ENCODE data around the gene SPANXN2. TPM values are rescaled to one million over a fixed set of nuclear protein-coding genes. Genes with fewer than 3 reads are reported as not detected.
"Not testable (repeated sequence)": the region's sequence is repeated elsewhere in the genome, so short reads cannot be mapped to it uniquely, and the experiment has no call there.

SPANXN2 gene, protein sequence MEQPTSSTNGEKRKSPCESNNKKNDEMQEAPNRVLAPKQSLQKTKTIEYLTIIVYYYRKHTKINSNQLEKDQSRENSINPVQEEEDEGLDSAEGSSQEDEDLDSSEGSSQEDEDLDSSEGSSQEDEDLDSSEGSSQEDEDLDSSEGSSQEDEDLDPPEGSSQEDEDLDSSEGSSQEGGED
- polyA plus RNA-seq (2012; ENCODE audit: missing spikeins), result not detected

DNA sequence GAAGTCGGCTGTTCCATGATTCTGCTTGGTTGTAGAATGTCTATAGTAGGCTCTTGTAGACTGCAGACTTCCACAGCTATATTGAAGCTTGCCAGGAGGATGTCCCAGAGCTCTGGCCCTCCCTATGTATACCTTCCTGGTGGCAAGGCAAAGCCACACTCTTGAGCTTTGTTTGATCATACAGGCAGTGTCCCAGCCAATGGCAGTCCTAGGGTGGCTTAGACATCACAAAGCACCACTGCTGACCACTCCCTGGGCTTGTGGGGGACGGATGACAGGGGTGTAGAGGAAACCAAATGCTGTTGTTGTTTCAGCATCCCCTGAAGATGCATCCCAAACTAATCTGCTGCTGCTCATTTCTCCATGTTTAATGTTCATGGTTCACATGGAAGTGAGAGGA, at the start of gene SPANXN2:
Gene SPANXN2, minus strand, starts transcription at position 101 of the 400 bp plus-strand sequence. Its CDS starts 84 bp downstream, at position 17.
- not testable (repeated sequence) for DNase-seq (ENCODE audit: insufficient read length); FAIRE-seq

- TF ChIP-seq POLR2A (IDR thresholded peaks at IDR 0.05; ENCODE audit: low read depth, low read length) (no peak), TAF1 (IDR thresholded peaks at IDR 0.05; ENCODE audit: borderline replicate concordance, low read depth, low read length) (no peak), POLR2AphosphoS5 (IDR thresholded peaks at IDR 0.05; ENCODE audit: low read depth, low read length) (no peak)
- FAIRE-seq (no peak), DNase-seq (ENCODE audit: insufficient read length) (no peak)
These were observed 48.4 kb upstream of the SPANXN2 start for GRCh38 chrX:143768976-143769375.

GRCh38 chrX:143767789-143768188, 47.2 kb upstream of the SPANXN2 start:
- DNase-seq (ENCODE audit: insufficient read length); FAIRE-seq: not testable (repeated sequence)

DNA sequence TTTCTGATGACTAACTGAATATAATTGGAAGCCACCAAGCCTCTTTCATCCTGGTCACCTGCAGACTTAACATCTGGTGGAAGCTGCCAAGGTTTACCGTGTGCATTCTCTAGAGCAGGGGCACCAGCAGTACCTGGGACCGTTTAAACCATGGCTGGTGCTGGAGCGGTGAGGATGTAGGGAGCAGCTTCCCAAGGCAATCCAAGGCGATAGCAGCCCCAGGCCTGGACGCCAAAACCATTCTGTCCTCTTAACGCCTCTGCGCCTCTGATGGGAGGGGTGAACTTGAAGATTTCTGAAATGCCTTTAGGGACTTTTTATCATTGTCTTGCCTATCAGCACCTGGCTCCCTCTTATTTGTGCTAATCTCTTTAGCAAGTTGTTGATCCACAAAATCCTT, 37.3 kb upstream of the SPANXN2 start:
- DNase-seq (ENCODE audit: insufficient read length) (no peak), FAIRE-seq (no peak)
- TF ChIP-seq TAF1 (IDR thresholded peaks at IDR 0.05; ENCODE audit: borderline replicate concordance, low read depth, low read length), result no peak
- no peak for TF ChIP-seq POLR2AphosphoS5 (IDR thresholded peaks at IDR 0.05; ENCODE audit: low read depth, low read length)
- TF ChIP-seq POLR2A (IDR thresholded peaks at IDR 0.05; ENCODE audit: low read depth, low read length), result no peak

DNA sequence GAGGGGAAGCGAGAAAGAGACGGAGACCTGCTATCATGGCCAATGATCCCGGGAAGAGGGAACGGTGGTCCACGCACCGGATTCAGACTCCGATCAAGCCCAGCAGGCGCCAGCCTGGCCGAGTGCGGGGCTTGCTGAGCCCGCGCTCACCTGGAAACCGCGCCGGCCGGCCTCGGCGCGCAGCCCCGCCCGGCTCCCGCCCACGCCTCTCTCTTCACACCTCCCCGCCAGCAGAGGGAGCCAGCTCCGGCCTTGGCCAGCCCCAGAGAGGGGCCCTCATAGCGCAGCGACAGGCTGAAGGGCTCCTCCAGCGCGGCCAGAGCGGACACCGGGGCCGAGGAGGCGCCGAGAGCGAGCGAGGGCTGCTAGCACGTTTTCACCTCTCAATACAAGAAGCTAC, 36.8 kb upstream of the SPANXN2 start:
- no peak for DNase-seq (ENCODE audit: insufficient read length)
- no peak for TF ChIP-seq POLR2A (IDR thresholded peaks at IDR 0.05; ENCODE audit: low read depth, low read length)
- no peak for TF ChIP-seq TAF1 (IDR thresholded peaks at IDR 0.05; ENCODE audit: borderline replicate concordance, low read depth, low read length)
- no peak for TF ChIP-seq POLR2AphosphoS5 (IDR thresholded peaks at IDR 0.05; ENCODE audit: low read depth, low read length)
- FAIRE-seq, result no peak

- no peak for DNase-seq (ENCODE audit: insufficient read length)
- TF ChIP-seq TAF1 (IDR thresholded peaks at IDR 0.05; ENCODE audit: borderline replicate concordance, low read depth, low read length) (no peak), POLR2AphosphoS5 (IDR thresholded peaks at IDR 0.05; ENCODE audit: low read depth, low read length) (no peak), POLR2A (IDR thresholded peaks at IDR 0.05; ENCODE audit: low read depth, low read length) (no peak)
- FAIRE-seq, result no peak
These were observed 33.6 kb upstream of the SPANXN2 start for GRCh38 chrX:143754183-143754582.

GRCh38 chrX:143733866-143734265, 13.3 kb upstream of the SPANXN2 start:
- DNase-seq (ENCODE audit: insufficient read length) (no peak), FAIRE-seq (no peak)
- TF ChIP-seq TAF1 (IDR thresholded peaks at IDR 0.05; ENCODE audit: borderline replicate concordance, low read depth, low read length) (no peak), POLR2AphosphoS5 (IDR thresholded peaks at IDR 0.05; ENCODE audit: low read depth, low read length) (no peak), POLR2A (IDR thresholded peaks at IDR 0.05; ENCODE audit: low read depth, low read length) (no peak)

DNA sequence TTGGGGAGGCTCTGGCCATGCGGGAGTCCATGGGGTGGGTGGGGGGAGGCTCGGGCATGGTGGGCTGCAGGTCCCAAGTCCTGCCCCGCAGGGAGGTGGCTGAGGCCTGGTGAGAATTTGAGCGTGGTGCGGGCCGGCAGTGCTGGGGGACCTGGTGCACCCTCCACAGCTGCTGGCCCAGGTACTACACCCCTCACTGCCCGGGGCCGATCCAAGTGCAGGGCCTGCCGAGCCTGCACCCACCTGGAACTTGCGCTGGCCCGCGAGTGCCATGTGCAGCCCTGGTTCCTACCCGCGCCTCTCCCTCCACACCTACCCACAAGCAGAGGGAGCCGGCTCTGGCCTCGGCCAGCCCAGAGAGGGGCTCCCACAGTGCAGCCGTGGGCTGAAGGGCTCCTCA, 5.7 kb upstream of the SPANXN2 start:
- no peak for TF ChIP-seq POLR2A (IDR thresholded peaks at IDR 0.05; ENCODE audit: low read depth, low read length)
- no peak for TF ChIP-seq POLR2AphosphoS5 (IDR thresholded peaks at IDR 0.05; ENCODE audit: low read depth, low read length)
- no peak for TF ChIP-seq TAF1 (IDR thresholded peaks at IDR 0.05; ENCODE audit: borderline replicate concordance, low read depth, low read length)
- FAIRE-seq, result no peak
- DNase-seq (ENCODE audit: insufficient read length), result no peak

DNA sequence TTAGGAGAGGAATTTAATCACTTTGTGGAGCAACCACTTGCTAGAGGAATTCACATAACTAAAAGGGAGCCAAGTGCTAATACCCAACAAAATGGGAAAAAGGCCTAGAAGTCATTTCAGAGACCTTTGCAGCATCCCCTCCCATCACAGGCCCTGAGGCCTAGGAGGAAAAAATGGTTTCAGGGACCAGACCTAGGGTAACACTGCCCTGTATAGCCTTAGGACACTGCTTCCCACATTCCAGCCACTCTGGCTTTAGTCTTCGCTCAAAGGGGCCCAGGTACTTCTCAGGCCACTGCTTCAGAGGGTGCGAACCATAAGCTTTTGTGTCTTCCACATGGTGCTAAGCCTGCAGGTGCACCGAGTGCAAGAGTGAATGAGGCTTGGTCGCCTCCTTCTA, 19.1 kb downstream of the SPANXN2 start:
- FAIRE-seq (no peak), DNase-seq (ENCODE audit: insufficient read length) (no peak)
- TF ChIP-seq TAF1 (IDR thresholded peaks at IDR 0.05; ENCODE audit: borderline replicate concordance, low read depth, low read length) (no peak), POLR2A (IDR thresholded peaks at IDR 0.05; ENCODE audit: low read depth, low read length) (no peak), POLR2AphosphoS5 (IDR thresholded peaks at IDR 0.05; ENCODE audit: low read depth, low read length) (no peak)

DNA sequence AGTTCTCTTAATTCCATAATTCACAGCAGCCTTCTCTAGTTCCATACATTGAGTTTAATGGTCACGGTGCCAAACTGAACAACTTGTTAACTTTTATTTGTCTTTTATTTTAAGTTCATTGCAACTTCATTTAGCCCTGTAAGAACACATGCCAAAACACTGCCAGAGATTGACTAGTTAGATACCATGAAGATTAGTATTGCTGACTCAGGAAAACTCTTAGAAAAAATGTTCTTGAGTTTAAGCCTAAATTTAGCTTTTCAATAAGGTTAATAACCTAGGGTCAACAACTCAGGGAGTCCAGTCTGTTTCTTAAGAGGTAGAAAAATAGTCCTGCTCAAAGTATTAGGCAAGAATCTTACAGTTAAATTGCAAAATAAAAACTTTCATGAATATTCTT, 25.7 kb downstream of the SPANXN2 start:
- TF ChIP-seq TAF1 (IDR thresholded peaks at IDR 0.05; ENCODE audit: borderline replicate concordance, low read depth, low read length) (no peak), POLR2AphosphoS5 (IDR thresholded peaks at IDR 0.05; ENCODE audit: low read depth, low read length) (no peak), POLR2A (IDR thresholded peaks at IDR 0.05; ENCODE audit: low read depth, low read length) (no peak)
- DNase-seq (ENCODE audit: insufficient read length), result no peak
- no peak for FAIRE-seq

GRCh38 chrX:143683486-143683885, 37.1 kb downstream of the SPANXN2 start:
- TF ChIP-seq POLR2A (IDR thresholded peaks at IDR 0.05; ENCODE audit: low read depth, low read length) (no peak), TAF1 (IDR thresholded peaks at IDR 0.05; ENCODE audit: borderline replicate concordance, low read depth, low read length) (no peak), POLR2AphosphoS5 (IDR thresholded peaks at IDR 0.05; ENCODE audit: low read depth, low read length) (no peak)
- DNase-seq (ENCODE audit: insufficient read length), result no peak
- no peak for FAIRE-seq

DNA sequence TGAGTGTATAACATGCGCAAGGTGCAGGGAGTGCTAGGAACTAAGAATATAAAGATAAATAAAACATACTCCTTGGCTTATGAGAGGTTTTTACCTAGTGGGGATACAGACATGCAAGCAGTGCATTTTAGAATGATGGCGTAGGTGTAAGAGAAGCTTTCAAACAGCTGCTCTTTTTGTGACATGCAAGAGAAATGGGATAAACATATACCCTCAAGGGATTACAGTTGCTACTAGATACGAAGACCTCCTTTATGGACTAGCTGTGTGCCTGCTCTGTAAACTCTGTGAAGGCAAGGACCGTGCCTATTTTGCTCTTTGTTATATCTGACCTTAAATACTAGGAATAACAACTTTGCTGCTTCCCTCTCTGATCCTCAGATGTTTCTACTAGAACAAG, 45.6 kb downstream of the SPANXN2 start:
- no peak for DNase-seq (ENCODE audit: insufficient read length)
- no peak for TF ChIP-seq POLR2AphosphoS5 (IDR thresholded peaks at IDR 0.05; ENCODE audit: low read depth, low read length)
- no peak for TF ChIP-seq TAF1 (IDR thresholded peaks at IDR 0.05; ENCODE audit: borderline replicate concordance, low read depth, low read length)
- no peak for TF ChIP-seq POLR2A (IDR thresholded peaks at IDR 0.05; ENCODE audit: low read depth, low read length)
- no peak for FAIRE-seq

DNA sequence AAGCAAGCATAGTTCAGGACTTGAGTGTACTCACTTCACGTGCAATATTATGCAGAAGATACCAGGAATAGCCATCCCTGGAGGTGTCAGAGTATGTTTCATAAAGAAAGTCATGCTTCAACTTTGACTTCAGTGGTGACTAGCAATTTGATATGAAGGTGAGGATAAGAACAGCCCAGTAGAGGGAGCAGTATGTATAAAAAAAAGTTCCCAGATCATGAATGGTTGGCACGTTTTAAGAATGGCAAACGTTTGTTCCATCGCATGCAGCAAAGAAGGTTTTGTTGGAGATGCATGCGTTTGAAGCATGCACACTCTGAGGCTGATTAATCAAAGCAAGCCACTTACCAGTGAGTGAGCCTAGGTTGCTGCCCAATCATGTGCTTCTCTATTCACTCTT, 51.2 kb downstream of the SPANXN2 start:
- FAIRE-seq, result no peak
- TF ChIP-seq TAF1 (IDR thresholded peaks at IDR 0.05; ENCODE audit: borderline replicate concordance, low read depth, low read length) (no peak), POLR2A (IDR thresholded peaks at IDR 0.05; ENCODE audit: low read depth, low read length) (no peak), POLR2AphosphoS5 (IDR thresholded peaks at IDR 0.05; ENCODE audit: low read depth, low read length) (no peak)

More for the DNA sequence above, 51.2 kb downstream of the SPANXN2 start:
- no peak for DNase-seq (ENCODE audit: insufficient read length)
